PFSK-1 (cell line): ENCODE measurements around the gene EMX2.

Source experiments
- POLR2AphosphoS5 ChIP-seq: IDR thresholded peaks from 2 replicates; pipeline ENCODE4 v1.6.1; 2012; ENCODE audit warnings: low read depth, mild to moderate bottlenecking, control low read depth, low read length, moderate library complexity
- SIN3A ChIP-seq: IDR thresholded peaks from 2 replicates; pipeline ENCODE4 v1.6.1; 2012; ENCODE audit warnings: mild to moderate bottlenecking, low read length, moderate library complexity, borderline replicate concordance; ENCODE audit not compliant: insufficient read depth
- TAF1 ChIP-seq: IDR thresholded peaks from 2 replicates; pipeline ENCODE4 v1.6.1; 2012; ENCODE audit warnings: low read length, control low read depth, borderline replicate concordance; ENCODE audit not compliant: insufficient read depth
- TF ChIP-seq, protein P1 (sequence below), 2 experiments: IDR thresholded peaks; 2 replicates each; pipeline versions ENCODE4 v1.6.1 to v1.8.0; 2011 to 2012; ENCODE audit warnings: low read depth in 2 of 2, low read length in 2 of 2, control low read depth in 1 of 2, inconsistent platforms in 1 of 2, mild to moderate bottlenecking in 1 of 2, moderate library complexity in 1 of 2; ENCODE audit not compliant: insufficient read depth in 1 of 2

DNA sequence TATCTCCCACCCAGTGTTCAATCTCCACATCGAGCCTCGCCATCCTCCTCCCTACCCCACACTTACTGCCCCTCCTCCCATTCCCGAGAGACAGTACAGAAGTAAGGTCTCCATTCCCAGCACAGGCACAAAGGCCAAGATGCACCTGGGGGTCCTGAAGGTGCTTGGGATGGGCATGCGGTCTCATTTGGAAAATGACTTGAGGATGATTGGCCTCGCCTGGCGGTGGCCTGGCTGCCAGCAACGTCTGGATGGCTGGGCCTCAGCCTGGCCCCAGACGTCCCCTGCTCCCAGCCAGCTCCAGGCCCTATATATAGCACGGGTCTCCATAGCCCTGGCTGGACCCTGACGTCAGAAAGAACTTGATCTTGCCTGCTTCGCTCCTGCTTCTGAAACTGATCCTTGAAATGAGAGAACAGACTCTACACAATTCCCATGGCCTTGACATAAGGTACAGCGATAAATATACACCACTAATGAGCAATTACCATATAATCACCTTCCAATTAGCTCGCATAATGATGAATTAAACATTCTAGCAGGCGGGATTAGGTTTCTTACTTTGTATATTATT lies 11.8 kb downstream of the EMX2 start:
- TF ChIP-seq POLR2AphosphoS5 (no peak), SIN3A (no peak), TAF1 (no peak)
- TF ChIP-seq, protein P1, sequence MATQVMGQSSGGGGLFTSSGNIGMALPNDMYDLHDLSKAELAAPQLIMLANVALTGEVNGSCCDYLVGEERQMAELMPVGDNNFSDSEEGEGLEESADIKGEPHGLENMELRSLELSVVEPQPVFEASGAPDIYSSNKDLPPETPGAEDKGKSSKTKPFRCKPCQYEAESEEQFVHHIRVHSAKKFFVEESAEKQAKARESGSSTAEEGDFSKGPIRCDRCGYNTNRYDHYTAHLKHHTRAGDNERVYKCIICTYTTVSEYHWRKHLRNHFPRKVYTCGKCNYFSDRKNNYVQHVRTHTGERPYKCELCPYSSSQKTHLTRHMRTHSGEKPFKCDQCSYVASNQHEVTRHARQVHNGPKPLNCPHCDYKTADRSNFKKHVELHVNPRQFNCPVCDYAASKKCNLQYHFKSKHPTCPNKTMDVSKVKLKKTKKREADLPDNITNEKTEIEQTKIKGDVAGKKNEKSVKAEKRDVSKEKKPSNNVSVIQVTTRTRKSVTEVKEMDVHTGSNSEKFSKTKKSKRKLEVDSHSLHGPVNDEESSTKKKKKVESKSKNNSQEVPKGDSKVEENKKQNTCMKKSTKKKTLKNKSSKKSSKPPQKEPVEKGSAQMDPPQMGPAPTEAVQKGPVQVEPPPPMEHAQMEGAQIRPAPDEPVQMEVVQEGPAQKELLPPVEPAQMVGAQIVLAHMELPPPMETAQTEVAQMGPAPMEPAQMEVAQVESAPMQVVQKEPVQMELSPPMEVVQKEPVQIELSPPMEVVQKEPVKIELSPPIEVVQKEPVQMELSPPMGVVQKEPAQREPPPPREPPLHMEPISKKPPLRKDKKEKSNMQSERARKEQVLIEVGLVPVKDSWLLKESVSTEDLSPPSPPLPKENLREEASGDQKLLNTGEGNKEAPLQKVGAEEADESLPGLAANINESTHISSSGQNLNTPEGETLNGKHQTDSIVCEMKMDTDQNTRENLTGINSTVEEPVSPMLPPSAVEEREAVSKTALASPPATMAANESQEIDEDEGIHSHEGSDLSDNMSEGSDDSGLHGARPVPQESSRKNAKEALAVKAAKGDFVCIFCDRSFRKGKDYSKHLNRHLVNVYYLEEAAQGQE (IDR thresholded peaks at IDR 0.05; ENCODE audit: insufficient read depth in 1 of 2, low read depth in 2 of 2, low read length in 2 of 2), result no peak
